Measurements from ENCODE around the gene SFT2D1.

- no peak for TF ChIP-seq CTCF (IDR thresholded peaks at IDR 0.05)
- no peak for TF ChIP-seq POLR2A (IDR thresholded peaks at IDR 0.05)
These were observed 18.9 kb downstream of the SFT2D1 start for GRCh38 chr6:166323395-166323794.

All from testis (tissue), 2 donors.